ENCODE results near the gene ST8SIA2. TPM values are rescaled to one million over a fixed set of nuclear protein-coding genes. Genes with fewer than 3 reads are reported as not detected.

Gene ST8SIA2
- polyA plus RNA-seq, 1 donor from 2014 or later = 24.0 TPM

GRCh38 chr15:92495446-92495845 lies 101.8 kb downstream of the ST8SIA2 start:
- no peaks in the 10 kb centered on the region for H3K79me2 ChIP-seq (replicated peaks; ENCODE audit: insufficient read depth, low read length)
- no peak overlapping the region for H3K27ac ChIP-seq (ENCODE audit: low read length)
- H2AFZ ChIP-seq (ENCODE audit: low read depth, low read length) = no peak overlapping the region
- no peaks in the 10 kb centered on the region for H3K27me3 ChIP-seq (ENCODE audit: insufficient read depth, low read depth, low read length)
- H3F3A ChIP-seq (ENCODE audit: insufficient read depth, low read length, poor library complexity, severe bottlenecking) = no peaks in the 10 kb centered on the region
- no peak overlapping the region for H3K9ac ChIP-seq (ENCODE audit: low read length)
- no peak overlapping the region for H3K4me2 ChIP-seq (ENCODE audit: low read length)
- no peaks in the 10 kb centered on the region for H4K20me1 ChIP-seq (ENCODE audit: insufficient read depth)
- H3K4me3 ChIP-seq (ENCODE audit: low read length) = no peak overlapping the region
- H3K36me3 ChIP-seq (ENCODE audit: insufficient read depth, low read length) = no peaks in the 10 kb centered on the region
- TF ChIP-seq EZH2 (IDR thresholded peaks at IDR 0.05; ENCODE audit: borderline replicate concordance, insufficient read depth, low read length, poor library complexity, severe bottlenecking) (no peak), TAF1 (IDR thresholded peaks at IDR 0.05; ENCODE audit: low read depth) (no peak), EP300 (conservative IDR thresholded peaks at IDR 0.05; ENCODE audit: poor library complexity, severe bottlenecking) (no peak), REST (IDR thresholded peaks at IDR 0.05; ENCODE audit: borderline replicate concordance) (no peak), CTCF (IDR thresholded peaks at IDR 0.05; ENCODE audit: poor library complexity, severe bottlenecking) (no peak), POLR2AphosphoS5 (IDR thresholded peaks at IDR 0.05) (no peak), SMC3 (conservative IDR thresholded peaks at IDR 0.05; ENCODE audit: poor library complexity) (no peak), RAD21 (conservative IDR thresholded peaks at IDR 0.05) (no peak), MXI1 (conservative IDR thresholded peaks at IDR 0.05; ENCODE audit: poor library complexity, severe bottlenecking) (no peak)
- no peaks in the 10 kb centered on the region for H3K9me3 ChIP-seq (ENCODE audit: low read length)
- H3K9me2 ChIP-seq (ENCODE audit: insufficient read depth, low read length) = no peaks in the 10 kb centered on the region

GRCh38 chr15:92499731-92500530 lies 106.2 kb downstream of the ST8SIA2 start:
- peak; percentile 26 for TF ChIP-seq MXI1 (conservative IDR thresholded peaks at IDR 0.05; ENCODE audit: poor library complexity, severe bottlenecking)
- TF ChIP-seq POLR2AphosphoS5 (IDR thresholded peaks at IDR 0.05) = no peak
- TF ChIP-seq SMC3 (conservative IDR thresholded peaks at IDR 0.05; ENCODE audit: poor library complexity) = peak; percentile 34
- no peak for TF ChIP-seq TAF1 (IDR thresholded peaks at IDR 0.05; ENCODE audit: low read depth)
- TF ChIP-seq RAD21 (conservative IDR thresholded peaks at IDR 0.05) = peak; percentile 11
- TF ChIP-seq REST (IDR thresholded peaks at IDR 0.05; ENCODE audit: borderline replicate concordance) = peak; percentile 56
- peak; percentile 21 for TF ChIP-seq CTCF (IDR thresholded peaks at IDR 0.05; ENCODE audit: poor library complexity, severe bottlenecking)
- no peak for TF ChIP-seq EZH2 (IDR thresholded peaks at IDR 0.05; ENCODE audit: borderline replicate concordance, insufficient read depth, low read length, poor library complexity, severe bottlenecking)
- TF ChIP-seq EP300 (conservative IDR thresholded peaks at IDR 0.05; ENCODE audit: poor library complexity, severe bottlenecking) = peak; percentile 86
- peak overlapping the region; percentile 54 for H2AFZ ChIP-seq (ENCODE audit: low read depth, low read length)
- no peaks in the 10 kb centered on the region for H3K36me3 ChIP-seq (ENCODE audit: insufficient read depth, low read length)
- H3K9me3 ChIP-seq (ENCODE audit: low read length) = no peaks in the 10 kb centered on the region
- no peaks in the 10 kb centered on the region for H3K79me2 ChIP-seq (replicated peaks; ENCODE audit: insufficient read depth, low read length)
- no peaks in the 10 kb centered on the region for H3K27me3 ChIP-seq (ENCODE audit: insufficient read depth, low read depth, low read length)
- peak overlapping the region; percentile 54 for H3K4me2 ChIP-seq (ENCODE audit: low read length)
- peaks cover 5% of the 10 kb centered on the region for H3F3A ChIP-seq (ENCODE audit: insufficient read depth, low read length, poor library complexity, severe bottlenecking)
- H4K20me1 ChIP-seq (ENCODE audit: insufficient read depth) = no peaks in the 10 kb centered on the region
- peak overlapping the region; percentile 98 for H3K27ac ChIP-seq (ENCODE audit: low read length)
- H3K9me2 ChIP-seq (ENCODE audit: insufficient read depth, low read length) = no peaks in the 10 kb centered on the region
- H3K9ac ChIP-seq (ENCODE audit: low read length) = peak overlapping the region; percentile 76
- H3K4me3 ChIP-seq (ENCODE audit: low read length) = peak overlapping the region; percentile 55

Measured in neural cell (in vitro differentiated cells).